Tibial nerve (tissue), 4 donors: ENCODE results near the gene CD274. TPM values are rescaled to one million over a fixed set of nuclear protein-coding genes. Genes with fewer than 3 reads are reported as not detected.
"Not testable (repeated sequence)": the region's sequence is repeated elsewhere in the genome, so short reads cannot be mapped to it uniquely, and the experiment has no call there.

Source experiments
- DNase-seq, 2 donors: peaks; one replicate each; pipeline ENCODE4 v3.0.0-alpha.2; 2019; ENCODE audit warnings: low spot score in 2 of 2
- H3K27ac ChIP-seq, 4 donors: fragments of 200-600 bp; sonication (generic) in 3 of 4; one replicate each; pipeline ENCODE4 v1.5.1; 2017 to 2019; ENCODE audit warnings: mild to moderate bottlenecking in 1 of 4
- H3K27me3 ChIP-seq, 2 donors: fragments of 200-600 bp; sonication (generic) in 1 of 2; one replicate each; pipeline versions ENCODE4 v1.5.1 to v1.6.0; 2017 to 2019
- H3K36me3 ChIP-seq, 3 donors: fragments of 200-600 bp; sonication (generic); one replicate each; pipeline ENCODE4 v1.5.1; 2018 to 2019
- H3K4me1 ChIP-seq, 4 donors: fragments of 200-600 bp; sonication (generic) in 3 of 4; one replicate each; pipeline ENCODE4 v1.5.1; 2017 to 2019
- H3K4me3 ChIP-seq, 4 donors: fragments of 200-600 bp; sonication (generic) in 3 of 4; one replicate each; pipeline ENCODE4 v1.5.1; 2017 to 2019; ENCODE audit warnings: mild to moderate bottlenecking in 1 of 4, moderate library complexity in 1 of 4
- H3K9me3 ChIP-seq, 4 donors: fragments of 200-600 bp; sonication (generic) in 3 of 4; one replicate each; pipeline ENCODE4 v1.5.1; 2017 to 2019
- EP300 ChIP-seq, 2 donors: sonication (generic); formaldehyde crosslinking; IDR thresholded peaks; one replicate each; pipeline ENCODE4 v1.6.1; 2017; ENCODE audit warnings: antibody characterized with exemption in 2 of 2, mild to moderate bottlenecking in 1 of 2
- POLR2A ChIP-seq, 2 donors: fragments of 450-650 bp; IDR thresholded peaks; one replicate each; pipeline ENCODE4 v1.6.1; 2017; ENCODE audit warnings: antibody characterized with exemption in 2 of 2, mild to moderate bottlenecking in 2 of 2, moderate library complexity in 2 of 2
- WGBS, 2 donors: methylation state at CpG; one replicate each; pipeline ENCODE4 v1.1.5; 2018; 5-methylcytosine and 5-hydroxymethylcytosine counted together
- total RNA-seq, 4 donors: library from RNA; depleted of rRNA; stranded (reverse); fragments of >200 nt; gene quantifications; one replicate each; pipeline ENCODE4 v1.1.0, GENCODE V29; 2016
- TF ChIP-seq, protein P1 (sequence below), 5 experiments: fragments of 200-600 bp in 3 of 5; fragments of 450-650 bp in 2 of 5; sonication (generic) in 3 of 5; IDR thresholded peaks; one replicate each; pipeline ENCODE4 v1.5.1; 2016 to 2019; ENCODE audit warnings: antibody characterized with exemption in 5 of 5, mild to moderate bottlenecking in 3 of 5, moderate library complexity in 2 of 5

CD274 gene
- total RNA-seq, 4 donors from 2014 or later: 2.1 to 4.2 (median 2.5) TPM

DNA sequence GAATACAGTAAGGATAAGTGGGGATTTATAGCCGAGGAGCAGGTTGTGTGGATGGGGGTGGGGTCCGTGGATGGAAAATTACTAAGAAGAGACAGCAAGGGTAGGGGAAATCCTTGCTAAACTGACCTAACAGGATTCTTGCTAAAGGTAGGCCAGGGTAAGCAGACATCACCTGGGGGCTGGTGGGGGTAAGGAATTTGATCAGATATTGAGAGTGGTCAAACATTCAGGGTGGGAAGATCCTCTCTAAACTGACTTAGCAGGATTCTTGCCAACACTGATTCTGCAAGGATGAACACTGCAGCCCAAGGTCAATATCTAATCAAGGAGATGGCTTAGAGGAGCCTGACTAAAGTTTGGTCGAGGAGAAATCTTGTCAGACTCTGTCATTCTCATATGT lies 9.9 kb upstream of the CD274 start:
- TF ChIP-seq, protein P1, sequence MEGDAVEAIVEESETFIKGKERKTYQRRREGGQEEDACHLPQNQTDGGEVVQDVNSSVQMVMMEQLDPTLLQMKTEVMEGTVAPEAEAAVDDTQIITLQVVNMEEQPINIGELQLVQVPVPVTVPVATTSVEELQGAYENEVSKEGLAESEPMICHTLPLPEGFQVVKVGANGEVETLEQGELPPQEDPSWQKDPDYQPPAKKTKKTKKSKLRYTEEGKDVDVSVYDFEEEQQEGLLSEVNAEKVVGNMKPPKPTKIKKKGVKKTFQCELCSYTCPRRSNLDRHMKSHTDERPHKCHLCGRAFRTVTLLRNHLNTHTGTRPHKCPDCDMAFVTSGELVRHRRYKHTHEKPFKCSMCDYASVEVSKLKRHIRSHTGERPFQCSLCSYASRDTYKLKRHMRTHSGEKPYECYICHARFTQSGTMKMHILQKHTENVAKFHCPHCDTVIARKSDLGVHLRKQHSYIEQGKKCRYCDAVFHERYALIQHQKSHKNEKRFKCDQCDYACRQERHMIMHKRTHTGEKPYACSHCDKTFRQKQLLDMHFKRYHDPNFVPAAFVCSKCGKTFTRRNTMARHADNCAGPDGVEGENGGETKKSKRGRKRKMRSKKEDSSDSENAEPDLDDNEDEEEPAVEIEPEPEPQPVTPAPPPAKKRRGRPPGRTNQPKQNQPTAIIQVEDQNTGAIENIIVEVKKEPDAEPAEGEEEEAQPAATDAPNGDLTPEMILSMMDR (IDR thresholded peaks at IDR 0.05): no peak
- no peak for TF ChIP-seq EP300 (IDR thresholded peaks at IDR 0.05)
- TF ChIP-seq POLR2A (IDR thresholded peaks at IDR 0.05): no peak
- H3K4me1 ChIP-seq: peaks cover 0 to 22% (median 12%) of the 10 kb centered on the region in 4 donors
- WGBS, 2 donors: 90 to 92% methylated on average over 3 of the region's 3 CpGs
- no peak overlapping the region for H3K27ac ChIP-seq
- no peak for DNase-seq
- peaks cover 0 to 5% (median 0%) of the 10 kb centered on the region in 3 donors for H3K36me3 ChIP-seq
- no peaks in the 10 kb centered on the region for H3K9me3 ChIP-seq
- no peak overlapping the region for H3K4me3 ChIP-seq
- no peaks in the 10 kb centered on the region for H3K27me3 ChIP-seq

DNA sequence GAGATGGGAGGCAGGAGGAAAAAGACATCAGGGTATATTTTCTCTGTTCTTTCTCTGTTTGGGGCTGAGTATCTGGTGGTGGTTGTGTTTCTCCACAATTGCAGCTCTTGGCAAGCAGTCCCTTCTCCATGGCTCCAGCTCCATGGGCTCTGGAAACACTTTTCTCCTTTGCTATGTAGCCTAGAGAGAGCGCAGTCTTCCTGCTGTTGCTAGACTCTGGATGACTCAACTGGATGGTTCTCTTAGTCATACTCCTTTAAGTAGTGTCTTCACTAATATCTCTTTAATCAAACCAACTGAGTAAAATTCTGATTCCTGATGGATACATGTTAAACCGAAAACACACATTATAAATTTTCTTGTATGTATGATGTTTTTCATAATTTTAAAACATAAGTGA lies 9.3 kb upstream of the CD274 start:
- Histone ChIP-seq H3K27ac (no peak overlapping the region), H3K9me3 (no peaks in the 10 kb centered on the region), H3K4me1 (peaks cover 0 to 21% (median 12%) of the 10 kb centered on the region in 4 donors), H3K27me3 (no peaks in the 10 kb centered on the region), H3K4me3 (no peak overlapping the region), H3K36me3 (peaks cover 0 to under 1% (median 0%) of the 10 kb centered on the region in 3 donors)
- TF ChIP-seq EP300 (IDR thresholded peaks at IDR 0.05) (no peak), POLR2A (IDR thresholded peaks at IDR 0.05) (no peak)
- TF ChIP-seq, protein P1 (IDR thresholded peaks at IDR 0.05): no peak
- WGBS, 2 donors: 91 to 92% methylated on average over 2 of the region's 2 CpGs
- DNase-seq: no peak

GRCh38 chr9:5442400-5443011 lies 7.8 kb upstream of the CD274 start:
- Histone ChIP-seq H3K4me1 (peaks cover 0 to 10% (median 7%) of the 10 kb centered on the region in 4 donors), H3K27me3 (no peaks in the 10 kb centered on the region), H3K9me3 (no peaks in the 10 kb centered on the region), H3K4me3 (no peak overlapping the region), H3K27ac (no peak overlapping the region), H3K36me3 (no peaks in the 10 kb centered on the region)
- WGBS, 2 donors: 48 to 50% methylated on average over 2 of the region's 2 CpGs
- DNase-seq: no peak
- TF ChIP-seq, protein P1 (IDR thresholded peaks at IDR 0.05): peak in 4 of 5 experiments; percentile 31 to 44 (median 35)
- no peak for TF ChIP-seq POLR2A (IDR thresholded peaks at IDR 0.05)

GRCh38 chr9:5443850-5444249 lies 6.5 kb upstream of the CD274 start:
- Histone ChIP-seq H3K36me3 (no peaks in the 10 kb centered on the region), H3K4me3 (no peak overlapping the region), H3K27me3 (no peaks in the 10 kb centered on the region), H3K4me1 (peaks cover 0 to 2% (median under 1%) of the 10 kb centered on the region in 4 donors), H3K9me3 (no peaks in the 10 kb centered on the region), H3K27ac (no peak overlapping the region)
- WGBS, 2 donors: 79 to 85% methylated on average over 2 of the region's 2 CpGs
- no peak for DNase-seq
- TF ChIP-seq, protein P1 (IDR thresholded peaks at IDR 0.05): no peak
- TF ChIP-seq EP300 (IDR thresholded peaks at IDR 0.05): no peak
- TF ChIP-seq POLR2A (IDR thresholded peaks at IDR 0.05): no peak

GRCh38 chr9:5445096-5445495 lies 5.2 kb upstream of the CD274 start:
- H3K27me3 ChIP-seq, DNase-seq, H3K4me3 ChIP-seq, H3K36me3 ChIP-seq, H3K4me1 ChIP-seq, H3K27ac ChIP-seq, H3K9me3 ChIP-seq: not testable (repeated sequence)
- 95 to 96% methylated on average over 3 to 4 of the region's 4 CpGs for WGBS, 2 donors

GRCh38 chr9:5445886-5446285 lies 4.5 kb upstream of the CD274 start:
- Histone ChIP-seq H3K4me3 (no peak overlapping the region), H3K27ac (no peak overlapping the region), H3K36me3 (no peaks in the 10 kb centered on the region), H3K27me3 (no peaks in the 10 kb centered on the region), H3K4me1 (peaks cover 0 to 12% (median 7%) of the 10 kb centered on the region in 4 donors), H3K9me3 (no peaks in the 10 kb centered on the region)
- TF ChIP-seq, protein P1 (IDR thresholded peaks at IDR 0.05): no peak
- TF ChIP-seq POLR2A (IDR thresholded peaks at IDR 0.05): no peak
- no peak for TF ChIP-seq EP300 (IDR thresholded peaks at IDR 0.05)
- DNase-seq: no peak
